Measurements from ENCODE around the gene HOXA5. TPM values are rescaled to one million over a fixed set of nuclear protein-coding genes. Genes with fewer than 3 reads are reported as not detected.

The HOXA5 gene
- total RNA-seq, 1 experiment from 2014 or later = 7.4 TPM

GRCh38 chr7:27134392-27134791 lies 9.1 kb downstream of the HOXA5 start:
- BruUV-seq (replicated peaks) = no TSS peak
- Mint-ChIP-seq H3K27me3 (ENCODE audit: insufficient read depth, unreplicated experiment) (no peaks in the 10 kb centered on the region), H3K36me3 (ENCODE audit: insufficient read depth, unreplicated experiment) (peaks cover 7% of the 10 kb centered on the region), H3K4me1 (ENCODE audit: insufficient read depth, unreplicated experiment) (peaks cover 48% of the 10 kb centered on the region), H3K27ac (ENCODE audit: low read depth, unreplicated experiment) (peak overlapping the region; percentile 95), H3K4me3 (ENCODE audit: unreplicated experiment) (peak overlapping the region; percentile 42), H3K9me3 (ENCODE audit: unreplicated experiment) (no peaks in the 10 kb centered on the region)
- intact Hi-C loops (cut with micrococcal nuclease) = no loop called here
- ChIA-PET CTCF (interaction anchor here (0.6 to 4.5 kb wide), 6 partner anchors 9 to 1242 kb away, joined by 3 to 19 read pairs (median 3); partner anchors contain the start of gene HOXA5), POLR2A (interaction anchor here (0.7 to 2.9 kb wide), 9 partner anchors 9 to 934 kb away, joined by 3 to 13 read pairs (median 5); partner anchors contain the start of gene HOXA5)
- DNase-seq (ENCODE audit: unreplicated experiment) = peak; percentile 98
- TF ChIP-seq CTCF (IDR thresholded peaks at IDR 0.05; ENCODE audit: unreplicated experiment) = no peak

GRCh38 chr7:27133409-27134231 lies 9.9 kb downstream of the HOXA5 start:
- no TSS peak for BruUV-seq (replicated peaks)
- Mint-ChIP-seq H3K4me1 (ENCODE audit: insufficient read depth, unreplicated experiment) (peaks cover 50% of the 10 kb centered on the region), H3K27me3 (ENCODE audit: insufficient read depth, unreplicated experiment) (no peaks in the 10 kb centered on the region), H3K36me3 (ENCODE audit: insufficient read depth, unreplicated experiment) (peaks cover 7% of the 10 kb centered on the region), H3K27ac (ENCODE audit: low read depth, unreplicated experiment) (peak overlapping the region; percentile 95), H3K9me3 (ENCODE audit: unreplicated experiment) (no peaks in the 10 kb centered on the region), H3K4me3 (ENCODE audit: unreplicated experiment) (peak overlapping the region; percentile 42)
- intact Hi-C loops (cut with micrococcal nuclease) = no loop called here
- POLR2A ChIA-PET = interaction anchor here (1.0 to 2.9 kb wide), 6 partner anchors 10 to 294 kb away, joined by 3 to 13 read pairs (median 4); partner anchors contain the start of genes HOXA5 and HOXA9
- TF ChIP-seq CTCF (IDR thresholded peaks at IDR 0.05; ENCODE audit: unreplicated experiment) = no peak
- no peak for DNase-seq (ENCODE audit: unreplicated experiment)
- CTCF ChIA-PET = interaction anchor here (0.6 to 4.5 kb wide), 7 partner anchors 10 to 341 kb away, joined by 3 to 19 read pairs (median 3); partner anchors contain the start of gene HOXA5

GRCh38 chr7:27132978-27133377 lies 10.5 kb downstream of the HOXA5 start:
- BruUV-seq (replicated peaks) = no TSS peak
- H3K27ac Mint-ChIP-seq (ENCODE audit: low read depth, unreplicated experiment) = peak overlapping the region; percentile 95
- DNase-seq (ENCODE audit: unreplicated experiment) = no peak

More at GRCh38 chr7:27132978-27133377, 10.5 kb downstream of the HOXA5 start:
- no peak for TF ChIP-seq CTCF (IDR thresholded peaks at IDR 0.05; ENCODE audit: unreplicated experiment)
- no peaks in the 10 kb centered on the region for H3K9me3 Mint-ChIP-seq (ENCODE audit: unreplicated experiment)
- ChIA-PET POLR2A (interaction anchor here (0.6 to 3.2 kb wide), 5 partner anchors 9 to 270 kb away, joined by 3 to 60 read pairs (median 13); partner anchors contain the start of genes HOXA5 and HOXA9), CTCF (interaction anchor here (0.6 to 4.5 kb wide), 2 partner anchors 18 to 36 kb away, joined by 3 to 19 read pairs; no protein-coding TSS in a partner anchor)
- H3K4me3 Mint-ChIP-seq (ENCODE audit: unreplicated experiment) = no peak overlapping the region
- peaks cover 44% of the 10 kb centered on the region for H3K4me1 Mint-ChIP-seq (ENCODE audit: insufficient read depth, unreplicated experiment)
- H3K36me3 Mint-ChIP-seq (ENCODE audit: insufficient read depth, unreplicated experiment) = peaks cover 7% of the 10 kb centered on the region
- no peaks in the 10 kb centered on the region for H3K27me3 Mint-ChIP-seq (ENCODE audit: insufficient read depth, unreplicated experiment)
- intact Hi-C loops (cut with micrococcal nuclease) = no loop called here

All from MCF 10A (cell line).